ENCODE measurements around the gene OBP2A.
"Not testable (repeated sequence)": the region's sequence is repeated elsewhere in the genome, so short reads cannot be mapped to it uniquely, and the experiment has no call there.

OBP2A gene

GRCh38 chr9:135545646-135546176, at the start of gene OBP2A:
Gene OBP2A, plus strand, starts transcription at chr9:135546126. Its CDS starts 55 bp downstream, at chr9:135546181.
- not testable (repeated sequence) for DNase-seq

- no peak for DNase-seq
These were observed 47.4 kb upstream of the OBP2A start for GRCh38 chr9:135498381-135499126.

- peak; percentile 94 for DNase-seq
These were observed 46.4 kb upstream of the OBP2A start for GRCh38 chr9:135499326-135500070.

GRCh38 chr9:135500071-135500524, 45.8 kb upstream of the OBP2A start:
- DNase-seq: no peak

- peak; percentile 92 for DNase-seq
These were observed 45.2 kb upstream of the OBP2A start, which contains the start of gene MRPS2 for GRCh38 chr9:135500525-135501260. Gene MRPS2, plus strand, starts transcription at chr9:135500682. Its CDS starts 29 bp downstream, at chr9:135500711.

GRCh38 chr9:135501261-135502167, 44.4 kb upstream of the OBP2A start:
- DNase-seq: no peak

- DNase-seq: no peak
These were observed 43.6 kb upstream of the OBP2A start for GRCh38 chr9:135502168-135502872.

GRCh38 chr9:135502873-135503321, 43.0 kb upstream of the OBP2A start:
- DNase-seq: no peak

- no peak for DNase-seq
These were observed 42.3 kb upstream of the OBP2A start for GRCh38 chr9:135503371-135504261.

GRCh38 chr9:135504262-135505243, 41.4 kb upstream of the OBP2A start:
- no peak for DNase-seq

- DNase-seq: no peak
These were observed 40.3 kb upstream of the OBP2A start for GRCh38 chr9:135505406-135506187.

- no peak for DNase-seq
These were observed 39.4 kb upstream of the OBP2A start for GRCh38 chr9:135506327-135507103.

- DNase-seq: no peak
These were observed 38.6 kb upstream of the OBP2A start for GRCh38 chr9:135507104-135508035.

GRCh38 chr9:135508211-135508820, 37.6 kb upstream of the OBP2A start:
- no peak for DNase-seq

- DNase-seq: no peak
These were observed 36.5 kb upstream of the OBP2A start for GRCh38 chr9:135509458-135509857.

- DNase-seq: no peak
These were observed 33.7 kb upstream of the OBP2A start for GRCh38 chr9:135512241-135512603.

All from right hindlimb (tissue), 1 donor.